GM11168 (cell line): ENCODE measurements around the gene PDSS2.

Experiments used
- in situ Hi-C: fragments of 300-500 bp; cut with MboI; formaldehyde crosslinking; loops from one replicate; pipeline ENCODE4 v1.12.0; 2022; ENCODE audit warnings: low sequenced_read_pairs; ENCODE audit not compliant: unreplicated experiment

The PDSS2 gene

GRCh38 chr6:107459283-107460082, at the start of gene PDSS2:
TSS of gene PDSS2 (minus strand) at chr6:107459564. CDS start at chr6:107459285, 279 bp downstream.
- in situ Hi-C loops, result loop anchor here (10.0 kb wide), 1 partner anchor 145 kb away; no protein-coding TSS in a partner anchor

GRCh38 chr6:107506145-107506544, 46.8 kb upstream of the PDSS2 start:
- in situ Hi-C loops, result no loop called here

GRCh38 chr6:107504270-107505026, 45.1 kb upstream of the PDSS2 start:
- in situ Hi-C loops, result no loop called here

DNA sequence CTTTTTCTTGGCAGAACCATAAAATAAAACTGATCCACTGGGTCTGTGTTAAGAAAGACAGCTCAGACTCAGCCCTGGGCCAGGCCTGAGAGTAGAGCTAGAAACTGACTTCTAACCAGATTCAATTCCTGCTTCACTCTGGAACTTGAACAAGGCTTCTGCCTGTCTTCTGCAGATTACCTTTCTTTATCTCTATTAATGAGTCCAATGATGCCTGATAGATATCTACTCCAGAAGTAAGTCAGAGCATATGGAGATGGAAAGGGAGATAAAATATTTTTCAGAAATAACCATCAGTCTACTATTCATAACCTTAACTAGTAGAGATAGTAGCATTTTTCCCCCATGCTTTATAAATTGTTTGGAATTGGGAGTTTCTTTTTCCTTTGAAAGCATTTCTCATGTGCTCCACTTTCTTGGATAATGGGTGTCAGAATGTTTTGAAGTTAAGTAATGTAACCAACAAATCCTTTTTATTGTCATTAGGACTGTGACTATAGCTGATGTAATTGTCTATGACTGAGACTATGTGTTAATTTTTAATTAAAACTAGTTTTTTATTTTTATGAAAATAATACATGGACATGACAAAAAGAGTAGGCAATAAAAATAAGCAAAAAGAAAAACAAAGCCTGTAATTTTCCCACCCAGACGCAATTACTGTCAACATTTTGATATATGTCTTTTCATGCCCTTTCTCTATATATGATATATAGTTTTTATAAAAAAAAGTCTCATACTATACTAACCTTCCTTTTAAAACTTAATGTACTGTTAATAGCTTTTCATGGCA, 37.7 kb upstream of the PDSS2 start:
- in situ Hi-C loops, result no loop called here

- in situ Hi-C loops, result no loop called here
Measured at GRCh38 chr6:107495971-107496370, 36.6 kb upstream of the PDSS2 start.

GRCh38 chr6:107495196-107495643, 35.9 kb upstream of the PDSS2 start:
- in situ Hi-C loops, result no loop called here

DNA sequence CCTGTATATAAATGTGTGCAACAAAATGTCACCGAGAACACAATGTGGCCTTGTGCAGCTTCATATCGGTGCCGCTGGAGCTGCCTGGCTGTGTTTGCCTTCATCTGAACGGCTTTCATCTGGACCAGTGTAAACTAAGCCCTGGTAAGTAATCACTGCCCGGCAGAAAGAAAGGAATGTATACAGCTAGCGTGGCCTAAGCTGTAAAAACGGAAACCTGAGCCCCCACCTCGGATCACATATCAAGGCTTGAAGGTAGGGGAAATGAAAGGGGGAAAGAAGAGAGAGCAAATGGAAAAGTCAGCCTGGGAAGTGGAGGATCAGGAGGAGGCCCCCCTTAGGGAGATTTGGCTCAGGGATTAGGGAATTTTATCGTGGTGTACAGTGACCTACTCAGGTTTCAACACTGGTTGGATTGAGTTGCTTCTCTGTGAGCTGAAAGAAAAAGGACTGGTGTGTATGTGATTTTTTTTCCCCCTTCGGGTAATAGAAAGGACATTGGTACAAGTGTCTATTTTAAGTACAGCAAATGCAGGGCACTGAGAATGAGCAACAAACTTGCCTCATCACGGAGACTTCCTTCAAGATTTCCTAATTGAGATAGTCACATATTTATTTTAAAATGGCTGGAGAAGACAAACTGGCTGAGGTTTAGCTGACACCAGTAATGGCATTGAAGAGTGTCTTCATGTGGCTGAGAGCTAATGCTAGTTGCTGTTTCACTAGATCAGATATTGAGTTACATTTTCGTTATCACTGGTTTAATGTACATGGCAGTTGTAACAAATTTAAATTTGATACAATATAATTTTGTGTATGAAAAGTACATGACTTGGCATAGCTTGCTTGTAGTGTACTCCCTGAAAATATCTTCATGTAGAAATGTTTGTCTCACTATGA, 34.0 kb upstream of the PDSS2 start:
- in situ Hi-C loops, result no loop called here

GRCh38 chr6:107491760-107492660, 32.6 kb upstream of the PDSS2 start:
- in situ Hi-C loops, result no loop called here

DNA sequence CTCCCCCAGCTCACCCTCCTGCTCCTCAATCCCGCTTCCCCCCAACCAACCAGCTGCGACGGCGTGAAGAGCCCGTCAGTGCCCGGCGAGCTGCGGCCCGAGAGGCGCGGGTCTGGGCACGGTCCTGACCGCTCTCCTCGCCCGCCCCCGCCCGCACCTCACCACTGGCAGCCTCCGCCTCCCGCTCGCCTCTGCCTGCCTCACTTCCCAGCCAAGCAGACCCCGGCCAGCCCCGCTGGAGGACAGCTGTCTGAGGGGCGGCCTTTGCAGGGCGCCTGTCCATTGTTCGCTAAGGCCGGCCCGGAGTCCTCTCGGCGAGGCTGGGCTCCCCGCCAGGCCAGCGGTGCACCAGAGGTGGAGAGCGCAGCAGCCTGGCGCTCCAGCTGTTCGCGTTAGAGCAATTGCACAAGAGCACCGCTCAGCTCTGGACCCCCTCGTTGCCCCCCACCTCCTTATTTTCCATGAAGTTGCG, 31.8 kb upstream of the PDSS2 start:
- in situ Hi-C loops, result no loop called here

DNA sequence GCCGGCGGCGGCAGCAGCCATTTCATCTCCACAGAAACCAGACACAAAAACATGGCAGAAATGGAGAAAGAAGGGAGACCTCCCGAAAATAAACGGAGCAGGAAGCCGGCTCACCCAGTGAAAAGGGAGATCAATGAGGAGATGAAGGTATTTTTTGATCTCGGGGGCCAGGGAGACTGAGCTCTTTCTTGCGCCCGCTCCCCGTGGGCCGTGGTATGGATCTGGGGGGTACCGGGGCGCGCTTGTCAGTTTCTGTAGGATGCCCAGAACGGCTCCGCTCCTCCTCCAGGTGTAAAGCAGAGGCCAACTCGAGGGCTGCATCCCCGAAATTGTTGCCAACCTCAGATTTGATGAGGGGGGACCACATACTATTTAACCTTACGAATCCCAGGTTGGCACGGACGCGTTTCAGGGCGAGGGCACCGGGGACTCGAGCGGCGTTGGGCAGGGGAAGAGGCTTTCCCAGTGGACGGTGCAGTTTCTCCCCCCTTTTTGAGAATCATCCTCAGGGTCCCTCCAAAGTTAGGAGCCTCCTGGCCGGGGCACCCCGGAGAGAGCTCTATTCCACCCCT, 31.3 kb upstream of the PDSS2 start:
- in situ Hi-C loops, result no loop called here

DNA sequence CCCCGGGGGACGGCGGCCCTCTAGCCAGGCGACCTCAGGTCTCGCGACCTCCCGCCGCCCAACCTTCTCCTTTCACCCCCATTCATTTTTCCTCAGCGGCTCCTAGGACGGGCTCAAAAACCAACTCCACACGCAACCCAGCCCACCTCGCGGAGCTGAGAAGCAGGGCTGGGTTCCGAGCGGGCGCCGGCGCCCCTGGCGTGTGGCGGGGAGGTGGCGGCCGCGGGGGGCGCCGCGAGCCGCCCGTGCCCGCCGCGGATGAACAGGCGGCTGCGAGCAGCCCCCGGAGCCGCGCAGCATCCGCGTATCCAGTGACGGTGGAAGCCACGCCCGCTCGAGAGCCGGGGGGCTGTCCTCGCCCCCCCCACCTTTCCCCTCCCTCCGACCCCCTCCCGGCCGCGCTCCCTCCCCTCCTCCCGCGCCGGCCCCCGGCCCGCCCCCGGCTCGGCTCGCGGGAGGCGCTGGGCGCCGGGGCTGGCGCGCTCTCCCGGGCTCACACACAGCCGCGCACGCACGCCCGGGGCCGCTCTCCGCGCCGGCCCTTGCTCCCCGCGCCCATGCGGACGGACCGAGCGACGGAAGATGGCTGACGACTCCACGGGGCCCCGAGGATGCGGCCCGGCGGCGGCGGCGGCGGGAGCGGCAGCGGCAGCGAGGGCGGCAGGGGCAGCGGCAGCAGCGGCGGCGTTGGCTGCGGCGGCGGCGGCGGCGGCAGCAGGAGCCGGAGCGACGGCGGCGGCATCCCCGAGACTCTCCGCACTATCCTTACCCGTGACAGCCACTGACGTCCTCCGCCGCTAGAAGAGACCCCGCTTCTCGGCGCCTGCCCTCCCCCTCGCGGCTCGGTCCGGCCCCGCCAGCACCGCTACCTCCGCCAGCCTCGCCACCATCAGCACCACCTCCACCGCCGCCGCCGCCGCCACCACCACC, 30.5 kb upstream of the PDSS2 start, which contains the start of gene SOBP:
TSS of gene SOBP (plus strand) at position 482 of the 930 bp plus-strand sequence. CDS start 500 bp downstream, outside the sequence.
- in situ Hi-C loops, result no loop called here

DNA sequence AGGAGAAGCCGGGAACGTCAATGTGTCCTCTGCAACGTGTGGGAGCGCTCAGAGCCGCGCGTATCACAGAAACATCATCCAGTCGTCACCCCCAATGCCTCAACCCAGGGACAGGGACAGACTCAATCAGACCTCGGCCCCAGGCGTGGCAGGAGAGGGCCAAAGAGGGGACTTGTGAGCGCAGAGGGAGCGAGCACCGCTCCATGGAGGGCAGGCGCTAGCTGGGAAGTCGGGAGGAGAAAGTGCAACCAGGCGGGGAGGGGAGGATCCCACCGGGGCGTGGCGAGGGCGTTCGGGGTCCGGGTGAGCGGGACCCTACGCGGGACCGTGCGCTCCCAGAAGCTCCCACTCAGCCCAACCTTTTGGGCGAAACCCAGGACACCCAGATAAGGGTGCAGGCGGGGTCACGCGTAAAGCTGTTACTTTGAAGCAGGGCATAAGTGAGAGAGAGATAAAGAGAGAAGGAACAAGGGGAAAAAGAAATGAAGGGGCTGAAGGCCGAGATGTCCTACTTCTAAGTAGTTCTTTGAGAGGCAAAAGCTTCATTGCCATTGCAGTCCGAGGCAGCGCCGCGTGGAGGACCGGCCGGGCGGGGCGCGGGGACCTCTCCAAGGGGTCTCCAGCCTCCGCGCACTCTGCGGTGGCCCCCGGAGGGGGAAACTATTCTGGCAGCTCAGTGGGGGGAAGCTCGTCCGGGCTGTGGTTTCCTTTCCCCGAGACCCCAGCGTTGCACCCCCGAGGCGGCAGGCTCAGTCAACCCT, 29.7 kb upstream of the PDSS2 start:
- in situ Hi-C loops, result no loop called here

DNA sequence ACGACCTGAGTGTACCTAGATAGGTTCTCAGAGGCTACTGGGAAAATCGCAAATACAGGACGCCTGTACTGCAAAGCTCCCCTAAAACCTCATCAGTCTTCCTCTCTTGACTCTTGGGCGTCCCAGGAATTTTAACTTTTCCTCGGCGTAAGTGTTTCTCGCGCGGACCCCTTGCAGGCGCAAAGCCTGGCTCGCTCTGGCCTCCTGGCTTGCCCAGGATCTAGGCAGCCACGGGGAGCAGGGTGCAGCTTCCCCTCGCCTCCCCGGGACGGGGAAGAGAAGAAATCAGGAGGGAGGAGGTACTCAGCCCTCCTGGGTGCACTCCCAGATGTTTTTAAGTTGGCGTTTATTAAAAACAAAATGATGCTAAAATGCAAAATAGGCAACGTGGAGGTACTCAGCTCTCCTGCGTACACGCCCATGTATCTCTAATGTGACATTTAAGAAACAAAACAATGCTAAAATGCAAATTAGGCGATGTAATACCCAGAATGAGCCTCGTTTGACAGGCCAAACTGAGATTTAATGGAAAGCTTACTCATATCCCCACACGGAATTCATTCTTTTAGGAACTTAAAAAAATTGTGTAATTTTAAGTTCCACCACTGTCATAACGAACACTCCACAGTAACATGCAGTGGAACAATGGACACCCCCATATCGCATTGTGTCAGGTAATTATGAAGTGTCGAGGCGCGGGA, 29.0 kb upstream of the PDSS2 start:
- in situ Hi-C loops, result no loop called here

DNA sequence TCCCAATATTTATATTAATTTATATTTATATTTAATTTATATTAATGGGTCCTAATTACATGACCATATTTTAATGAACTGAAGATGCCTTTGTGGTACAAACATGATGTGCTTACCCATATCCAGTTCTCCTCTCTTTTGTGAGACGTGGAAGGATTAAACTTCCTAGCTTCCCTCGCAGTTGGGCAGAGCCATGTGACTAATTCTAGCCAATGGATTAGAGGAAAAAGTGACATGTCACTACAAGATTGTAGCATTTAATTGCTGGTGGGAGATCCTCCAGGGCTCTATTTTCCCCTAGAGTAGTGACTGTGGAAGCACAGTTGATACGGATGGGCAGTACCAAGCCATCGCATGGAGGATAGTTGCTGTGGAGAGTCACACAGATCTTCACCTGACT, 25.8 kb upstream of the PDSS2 start:
- in situ Hi-C loops, result no loop called here

DNA sequence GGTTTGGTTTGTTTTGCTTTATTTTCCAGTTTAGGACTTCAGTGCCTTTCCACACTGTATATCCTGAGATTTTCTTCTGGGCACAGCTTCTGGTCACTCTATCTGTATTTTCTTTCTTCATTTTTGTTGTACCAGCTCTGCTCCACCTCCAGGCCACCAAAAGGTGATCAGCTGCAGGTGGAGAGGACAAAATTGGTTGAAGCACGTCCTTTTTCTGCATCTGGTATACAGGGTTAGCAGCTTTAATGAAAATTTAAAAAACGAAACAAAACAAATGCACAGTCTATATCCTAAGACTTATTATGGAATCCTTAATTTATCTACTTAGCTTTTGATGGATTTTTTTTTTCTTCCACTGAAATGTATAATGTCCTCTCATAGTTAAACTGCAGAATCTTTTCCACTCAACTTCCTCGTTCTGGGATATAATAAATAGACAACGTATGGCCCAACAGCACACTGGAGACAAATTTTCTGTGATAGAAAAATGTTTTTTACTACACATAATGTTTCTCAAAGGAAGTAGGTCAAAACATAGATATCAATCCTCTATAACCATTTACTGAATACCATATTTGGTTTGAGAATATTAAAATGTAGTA, 19.8 kb upstream of the PDSS2 start:
- in situ Hi-C loops, result no loop called here
